IPS DF 6.9 (cell line): Measurements from ENCODE around the gene DDR1.
"Not testable (repeated sequence)": the region's sequence is repeated elsewhere in the genome, so short reads cannot be mapped to it uniquely, and the experiment has no call there.

Experiments used
- DNase-seq: peaks from one replicate; pipeline ENCODE4 v3.0.0-alpha.2; 2013; ENCODE audit warnings: low read depth, low spot score
- H3K27ac ChIP-seq: one replicate; pipeline ENCODE4 v1.5.1; 2013; ENCODE audit warnings: low read length, control low read depth
- H3K27me3 ChIP-seq: 2 replicates; pipeline ENCODE4 v1.6.1; 2013; ENCODE audit warnings: mild to moderate bottlenecking, low read length; ENCODE audit not compliant: control insufficient read depth, insufficient read depth
- H3K36me3 ChIP-seq: 2 replicates; pipeline ENCODE4 v1.6.1; 2013; ENCODE audit warnings: low read length; ENCODE audit not compliant: control insufficient read depth, insufficient read depth
- H3K4me1 ChIP-seq: 2 replicates; pipeline ENCODE4 v1.6.1; 2013; ENCODE audit warnings: low read length; ENCODE audit not compliant: control insufficient read depth, insufficient read depth
- H3K4me3 ChIP-seq: 2 replicates; pipeline ENCODE4 v1.5.1; 2013; ENCODE audit warnings: mild to moderate bottlenecking, low read length
- H3K9me3 ChIP-seq: 2 replicates; pipeline ENCODE4 v1.6.1; 2013; ENCODE audit warnings: low read length, inconsistent platforms; ENCODE audit not compliant: control insufficient read depth, insufficient read depth
- WGBS: extraction: QIAGEN DNeasy Blood & Tissue Kit; methylation state at CpG from one replicate; pipeline ENCODE4 v1.1.7; 2013; ENCODE audit warnings: mixed read lengths, missing lambda C conversion rate; ENCODE audit not compliant: insufficient read length, insufficient coverage; 5-methylcytosine and 5-hydroxymethylcytosine counted together

Gene DDR1

GRCh38 chr6:30852459-30852858 is 31.9 kb upstream of the DDR1 start:
- H3K4me1 ChIP-seq, H3K9me3 ChIP-seq, DNase-seq, H3K4me3 ChIP-seq, H3K27me3 ChIP-seq, H3K36me3 ChIP-seq, H3K27ac ChIP-seq: not testable (repeated sequence)
- no CpG with 5 or more reads among the region's 2 CpGs for WGBS

GRCh38 chr6:30854285-30855040 is 29.9 kb upstream of the DDR1 start:
- H3K27ac ChIP-seq = no peak overlapping the region
- H3K9me3 ChIP-seq = peaks cover 5% of the 10 kb centered on the region
- no peaks in the 10 kb centered on the region for H3K4me1 ChIP-seq
- DNase-seq = no peak
- no peaks in the 10 kb centered on the region for H3K27me3 ChIP-seq
- no CpG with 5 or more reads among the region's 5 CpGs for WGBS
- no peak overlapping the region for H3K4me3 ChIP-seq
- no peaks in the 10 kb centered on the region for H3K36me3 ChIP-seq

GRCh38 chr6:30855429-30856075 is 28.8 kb upstream of the DDR1 start:
- Histone ChIP-seq H3K27me3 (no peaks in the 10 kb centered on the region), H3K9me3 (peaks cover 6% of the 10 kb centered on the region), H3K27ac (no peak overlapping the region), H3K4me1 (no peaks in the 10 kb centered on the region), H3K36me3 (no peaks in the 10 kb centered on the region), H3K4me3 (no peak overlapping the region)
- WGBS = no CpG with 5 or more reads among the region's 6 CpGs
- no peak for DNase-seq

GRCh38 chr6:30857112-30857511 is 27.2 kb upstream of the DDR1 start:
- Histone ChIP-seq H3K4me3 (no peak overlapping the region), H3K9me3 (peaks cover 3% of the 10 kb centered on the region; the same call in 1 of the 2 replicates), H3K27ac (no peak overlapping the region), H3K4me1 (no peaks in the 10 kb centered on the region), H3K36me3 (no peaks in the 10 kb centered on the region), H3K27me3 (no peaks in the 10 kb centered on the region)
- DNase-seq = no peak
- no CpG with 5 or more reads among the region's 5 CpGs for WGBS

- Histone ChIP-seq H3K27ac (no peak overlapping the region), H3K4me3 (no peak overlapping the region), H3K27me3 (no peaks in the 10 kb centered on the region), H3K4me1 (no peaks in the 10 kb centered on the region), H3K9me3 (peaks cover 2% of the 10 kb centered on the region; the same call in 1 of the 2 replicates), H3K36me3 (no peaks in the 10 kb centered on the region)
- no peak for DNase-seq
- no CpG with 5 or more reads among the region's 5 CpGs for WGBS
Observed at GRCh38 chr6:30857549-30857948, 26.8 kb upstream of the DDR1 start.

- not testable (repeated sequence) for H3K27ac ChIP-seq, H3K4me1 ChIP-seq, DNase-seq, H3K4me3 ChIP-seq, H3K36me3 ChIP-seq, H3K9me3 ChIP-seq, H3K27me3 ChIP-seq
- no CpG with 5 or more reads among the region's 4 CpGs for WGBS
Observed at GRCh38 chr6:30859726-30860125, 24.6 kb upstream of the DDR1 start.

GRCh38 chr6:30861257-30862048 is 22.9 kb upstream of the DDR1 start:
- no peak for DNase-seq
- no peak overlapping the region for H3K27ac ChIP-seq
- H3K9me3 ChIP-seq = 0 out of 2 replicates have a peak, but pooled peaks cover 1% of the 10 kb centered on the region
- H3K27me3 ChIP-seq = no peaks in the 10 kb centered on the region
- no peak overlapping the region for H3K4me3 ChIP-seq
- no peaks in the 10 kb centered on the region for H3K4me1 ChIP-seq
- H3K36me3 ChIP-seq = no peaks in the 10 kb centered on the region
- WGBS = no CpG with 5 or more reads among the region's 3 CpGs

GRCh38 chr6:30862156-30862875 is 22.0 kb upstream of the DDR1 start:
- WGBS = no CpG with 5 or more reads among the region's 10 CpGs
- H3K4me3 ChIP-seq = no peak overlapping the region
- no peaks in the 10 kb centered on the region for H3K4me1 ChIP-seq
- H3K27me3 ChIP-seq = no peaks in the 10 kb centered on the region
- DNase-seq = no peak
- no peaks in the 10 kb centered on the region for H3K36me3 ChIP-seq
- H3K27ac ChIP-seq = no peak overlapping the region
- H3K9me3 ChIP-seq = 0 out of 2 replicates have a peak, but pooled peaks cover 1% of the 10 kb centered on the region

- Histone ChIP-seq H3K27ac (no peak overlapping the region), H3K27me3 (no peaks in the 10 kb centered on the region), H3K4me3 (no peak overlapping the region), H3K9me3 (peaks cover 1% of the 10 kb centered on the region; the same call in 1 of the 2 replicates), H3K36me3 (no peaks in the 10 kb centered on the region), H3K4me1 (no peaks in the 10 kb centered on the region)
- no peak for DNase-seq
- no CpG with 5 or more reads among the region's 4 CpGs for WGBS
Observed at GRCh38 chr6:30864325-30864724, 20.0 kb upstream of the DDR1 start.

- not testable (repeated sequence) for DNase-seq, H3K27ac ChIP-seq, H3K9me3 ChIP-seq, H3K27me3 ChIP-seq, H3K36me3 ChIP-seq, H3K4me1 ChIP-seq, H3K4me3 ChIP-seq
- no CpG with 5 or more reads among the region's 12 CpGs for WGBS
Observed at GRCh38 chr6:30869241-30869749, 15.0 kb upstream of the DDR1 start.
